Fibroblast of mammary gland (primary cell): Measurements from ENCODE around the gene GUCA1A.

Experiments used
- DNase-seq: peaks from one replicate; pipeline ENCODE4 v3.0.0-alpha.2; 2010; ENCODE audit warnings: low read depth
- H3K4me3 ChIP-seq: 2 replicates; pipeline ENCODE4 v1.5.1; 2011; ENCODE audit warnings: low read depth, mild to moderate bottlenecking, low read length, moderate library complexity; ENCODE audit not compliant: control insufficient read depth
- CTCF ChIP-seq: conservative IDR thresholded peaks from 2 replicates; pipeline ENCODE4 v1.5.1; 2011; ENCODE audit warnings: low read depth, low read length, inconsistent platforms; ENCODE audit not compliant: control insufficient read depth, insufficient read depth

The GUCA1A gene

GRCh38 chr6:42173101-42173500 lies at the start of gene GUCA1A:
GUCA1A (plus strand) TSS chr6:42173364; CDS start chr6:42173614, 250 bp downstream.
- H3K4me3 ChIP-seq = no peak within 1 kb of the TSS
- TF ChIP-seq CTCF = no peak
- DNase-seq = no peak

- no peak for DNase-seq
- no peak overlapping the region for H3K4me3 ChIP-seq
- no peak for TF ChIP-seq CTCF
These were observed 49.6 kb upstream of the GUCA1A start for GRCh38 chr6:42123379-42124103.

- no peak overlapping the region for H3K4me3 ChIP-seq
- no peak for DNase-seq
- no peak for TF ChIP-seq CTCF
These were observed 48.8 kb upstream of the GUCA1A start for GRCh38 chr6:42124223-42124836.

- no peak overlapping the region for H3K4me3 ChIP-seq
- no peak for TF ChIP-seq CTCF
- no peak for DNase-seq
These were observed 47.9 kb upstream of the GUCA1A start for GRCh38 chr6:42125231-42125630.

GRCh38 chr6:42125663-42126062 lies 47.5 kb upstream of the GUCA1A start:
- TF ChIP-seq CTCF = no peak
- H3K4me3 ChIP-seq = no peak overlapping the region
- DNase-seq = no peak

- no peak for TF ChIP-seq CTCF
- DNase-seq = no peak
These were observed 44.5 kb upstream of the GUCA1A start for GRCh38 chr6:42128460-42129359.

More at GRCh38 chr6:42128460-42129359, 44.5 kb upstream of the GUCA1A start:
- H3K4me3 ChIP-seq = no peak overlapping the region
